Astrocyte (in vitro differentiated cells and primary cell): Measurements from ENCODE around the gene DDX27. TPM values are rescaled to one million over a fixed set of nuclear protein-coding genes. Genes with fewer than 3 reads are reported as not detected.
"Not testable (repeated sequence)": the region's sequence is repeated elsewhere in the genome, so short reads cannot be mapped to it uniquely, and the experiment has no call there.

Experiments
- DNase-seq: peaks from one replicate; pipeline ENCODE4 v3.0.0-alpha.2; 2010; ENCODE audit warnings: low read depth
- FAIRE-seq: peaks from 2 replicates; lab custom pipeline; 2011; peaks lifted over from hg19 to GRCh38; lab: Jason Lieb, UNC
- H2AFZ ChIP-seq: 2 replicates; pipeline ENCODE4 v1.6.0; 2012; ENCODE audit warnings: low read depth, low read length, inconsistent platforms
- H3K27ac ChIP-seq: 2 replicates; pipeline ENCODE4 v1.5.1; 2011; ENCODE audit warnings: low read depth, low read length, inconsistent platforms
- H3K27me3 ChIP-seq: 2 replicates; pipeline ENCODE4 v1.6.0; 2011; ENCODE audit warnings: low read length, inconsistent platforms; ENCODE audit not compliant: insufficient read depth
- H3K36me3 ChIP-seq: 2 replicates; pipeline ENCODE4 v1.5.1; 2011; ENCODE audit warnings: low read length, inconsistent platforms; ENCODE audit not compliant: insufficient read depth
- H3K4me1 ChIP-seq: 2 replicates; pipeline ENCODE4 v1.5.1; 2011; ENCODE audit warnings: low read length, inconsistent platforms; ENCODE audit not compliant: insufficient read depth
- H3K4me2 ChIP-seq: 2 replicates; pipeline ENCODE4 v1.6.0; 2012; ENCODE audit warnings: low read length, inconsistent platforms
- H3K4me3 ChIP-seq: 2 replicates; pipeline ENCODE4 v1.5.1; 2011; ENCODE audit warnings: low read depth, mild to moderate bottlenecking, low read length, inconsistent platforms; ENCODE audit not compliant: insufficient read depth
- H3K79me2 ChIP-seq: 2 replicates; pipeline ENCODE4 v1.6.0; 2012; ENCODE audit warnings: mild to moderate bottlenecking, low read length, inconsistent platforms; ENCODE audit not compliant: insufficient read depth
- H3K9ac ChIP-seq: 2 replicates; pipeline ENCODE4 v1.6.0; 2012; ENCODE audit warnings: mild to moderate bottlenecking, low read length, inconsistent platforms
- H3K9me3 ChIP-seq: 2 replicates; pipeline ENCODE4 v1.5.1; 2012; ENCODE audit warnings: low read depth, mild to moderate bottlenecking, low read length, inconsistent platforms; ENCODE audit not compliant: insufficient read depth
- H4K20me1 ChIP-seq: 2 replicates; pipeline ENCODE4 v1.6.0; 2012; ENCODE audit warnings: low read length, inconsistent platforms; ENCODE audit not compliant: insufficient read depth
- H3K27ac Mint-ChIP-seq: one replicate; pipeline ENCODE4 v1.8.0; 2021; ENCODE audit warnings: mild to moderate bottlenecking, mixed read lengths; ENCODE audit not compliant: unreplicated experiment
- H3K27me3 Mint-ChIP-seq: one replicate; pipeline ENCODE4 v1.8.0; 2021; ENCODE audit warnings: low read depth, mixed read lengths; ENCODE audit not compliant: unreplicated experiment
- H3K36me3 Mint-ChIP-seq: one replicate; pipeline ENCODE4 v1.8.0; 2021; ENCODE audit warnings: low read depth, mixed read lengths; ENCODE audit not compliant: unreplicated experiment
- H3K4me1 Mint-ChIP-seq: one replicate; pipeline ENCODE4 v1.8.0; 2021; ENCODE audit warnings: low read depth, mixed read lengths; ENCODE audit not compliant: unreplicated experiment
- H3K4me3 Mint-ChIP-seq: one replicate; pipeline ENCODE4 v1.8.0; 2021; ENCODE audit warnings: mild to moderate bottlenecking, moderate library complexity, mixed read lengths; ENCODE audit not compliant: unreplicated experiment
- H3K9me3 Mint-ChIP-seq: one replicate; pipeline ENCODE4 v1.8.0; 2021; ENCODE audit warnings: mild to moderate bottlenecking, mixed read lengths; ENCODE audit not compliant: unreplicated experiment
- EZH2 ChIP-seq: IDR thresholded peaks from 2 replicates; pipeline ENCODE4 v1.6.1; 2012; ENCODE audit warnings: mild to moderate bottlenecking, low read length, inconsistent platforms; ENCODE audit not compliant: insufficient read depth
- total RNA-seq: library from RNA; stranded (reverse); gene quantifications from 2 replicates; pipeline ENCODE4 v1.2.1, GENCODE V29; 2021
- TF ChIP-seq, protein P1 (sequence below): IDR thresholded peaks from 2 replicates; pipeline ENCODE4 v1.5.1; 2011; ENCODE audit warnings: low read depth, mild to moderate bottlenecking, inconsistent platforms, low read length, moderate library complexity; ENCODE audit not compliant: insufficient read depth

DDX27 gene
- total RNA-seq, 1 donor from 2014 or later, result 38.3 TPM

DNA sequence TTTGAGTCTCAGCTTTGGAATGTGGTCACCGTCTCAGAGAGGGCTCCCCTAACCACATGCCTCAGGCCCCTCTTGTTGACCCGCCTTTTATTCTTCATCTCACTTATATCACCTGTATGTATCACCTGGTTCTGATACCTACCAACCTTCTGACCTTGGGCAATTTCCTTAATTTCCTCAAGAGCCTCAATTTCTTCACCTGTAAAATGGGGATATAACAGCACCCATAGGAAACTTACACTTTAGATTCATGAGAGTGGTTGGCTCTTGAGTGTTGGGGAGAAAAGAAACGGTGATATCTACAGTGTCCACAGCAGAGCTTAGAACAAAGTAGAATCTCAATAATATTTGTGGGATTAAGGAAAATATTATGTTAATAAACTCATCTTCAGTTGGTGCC lies 4.0 kb upstream of the DDX27 start:
- Histone ChIP-seq H3K27ac (no peak overlapping the region), H3K4me3 (no peak overlapping the region), H3K4me2 (no peak overlapping the region), H3K9me3 (peaks cover 2% of the 10 kb centered on the region), H3K36me3 (no peaks in the 10 kb centered on the region), H3K79me2 (peaks cover 10% of the 10 kb centered on the region), H3K9ac (no peak overlapping the region), H2AFZ (no peak overlapping the region), H3K27me3 (peaks cover 2% of the 10 kb centered on the region), H4K20me1 (peaks cover 4% of the 10 kb centered on the region), H3K4me1 (peaks cover 8% of the 10 kb centered on the region)
- Mint-ChIP-seq H3K4me3 (no peak overlapping the region), H3K27me3 (no peaks in the 10 kb centered on the region), H3K27ac (no peak overlapping the region), H3K9me3 (peaks cover 9% of the 10 kb centered on the region), H3K36me3 (no peaks in the 10 kb centered on the region), H3K4me1 (peaks cover 6% of the 10 kb centered on the region)
- DNase-seq (no peak), FAIRE-seq (no peak)
- TF ChIP-seq, protein P1, sequence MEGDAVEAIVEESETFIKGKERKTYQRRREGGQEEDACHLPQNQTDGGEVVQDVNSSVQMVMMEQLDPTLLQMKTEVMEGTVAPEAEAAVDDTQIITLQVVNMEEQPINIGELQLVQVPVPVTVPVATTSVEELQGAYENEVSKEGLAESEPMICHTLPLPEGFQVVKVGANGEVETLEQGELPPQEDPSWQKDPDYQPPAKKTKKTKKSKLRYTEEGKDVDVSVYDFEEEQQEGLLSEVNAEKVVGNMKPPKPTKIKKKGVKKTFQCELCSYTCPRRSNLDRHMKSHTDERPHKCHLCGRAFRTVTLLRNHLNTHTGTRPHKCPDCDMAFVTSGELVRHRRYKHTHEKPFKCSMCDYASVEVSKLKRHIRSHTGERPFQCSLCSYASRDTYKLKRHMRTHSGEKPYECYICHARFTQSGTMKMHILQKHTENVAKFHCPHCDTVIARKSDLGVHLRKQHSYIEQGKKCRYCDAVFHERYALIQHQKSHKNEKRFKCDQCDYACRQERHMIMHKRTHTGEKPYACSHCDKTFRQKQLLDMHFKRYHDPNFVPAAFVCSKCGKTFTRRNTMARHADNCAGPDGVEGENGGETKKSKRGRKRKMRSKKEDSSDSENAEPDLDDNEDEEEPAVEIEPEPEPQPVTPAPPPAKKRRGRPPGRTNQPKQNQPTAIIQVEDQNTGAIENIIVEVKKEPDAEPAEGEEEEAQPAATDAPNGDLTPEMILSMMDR, result no peak
- TF ChIP-seq EZH2, result no peak

DNA sequence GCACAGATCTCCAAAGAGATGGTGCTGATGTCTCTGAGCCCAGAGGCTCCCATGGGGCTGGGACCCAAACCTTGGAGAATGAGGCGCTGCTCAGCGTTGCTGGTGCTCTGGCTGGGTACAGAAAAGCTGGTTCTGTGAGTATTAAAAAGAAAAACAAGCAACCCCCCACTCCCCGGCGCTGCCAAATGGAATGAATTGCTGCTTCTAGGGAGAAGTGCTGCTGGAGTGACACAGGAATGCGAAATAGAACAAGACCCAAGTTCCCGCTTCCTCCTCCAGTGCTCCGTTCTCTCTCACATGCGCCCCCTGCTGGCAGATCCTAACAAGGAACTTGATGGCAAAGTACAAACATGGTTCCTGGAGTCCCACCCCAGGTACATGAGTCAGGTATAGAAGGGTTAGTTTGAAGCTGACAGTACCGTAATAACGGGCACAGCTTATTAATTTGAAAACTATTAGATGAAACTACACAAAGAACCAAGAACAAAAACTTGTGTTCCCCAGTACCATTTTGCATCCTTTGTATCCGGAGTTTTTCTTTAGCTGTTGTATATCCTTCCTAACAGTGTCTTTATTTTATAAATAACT lies 2.1 kb upstream of the DDX27 start:
- Mint-ChIP-seq H3K27me3 (no peaks in the 10 kb centered on the region), H3K36me3 (peaks cover 5% of the 10 kb centered on the region), H3K27ac (peak overlapping the region; percentile 41), H3K4me1 (peaks cover 18% of the 10 kb centered on the region), H3K4me3 (no peak overlapping the region), H3K9me3 (no peaks in the 10 kb centered on the region)
- no peaks in the 10 kb centered on the region for H3K9me3 ChIP-seq
- DNase-seq, result peak; percentile 70
- no peak overlapping the region for H3K27ac ChIP-seq
- H3K9ac ChIP-seq, result no peak overlapping the region
- H2AFZ ChIP-seq, result peak overlapping the region; percentile 64
- H3K4me2 ChIP-seq, result peak overlapping the region; percentile 79
- H3K4me1 ChIP-seq, result peaks cover 12% of the 10 kb centered on the region
- peaks cover 9% of the 10 kb centered on the region for H4K20me1 ChIP-seq
- no peak for FAIRE-seq
- no peak overlapping the region for H3K4me3 ChIP-seq
- no peaks in the 10 kb centered on the region for H3K36me3 ChIP-seq
- no peak for TF ChIP-seq EZH2
- TF ChIP-seq, protein P1, result peak; percentile 86
- H3K79me2 ChIP-seq, result peaks cover 21% of the 10 kb centered on the region
- H3K27me3 ChIP-seq, result peaks cover 2% of the 10 kb centered on the region

- H2AFZ ChIP-seq, H3K9me3 ChIP-seq, H3K36me3 ChIP-seq, DNase-seq, H4K20me1 ChIP-seq, H3K27me3 Mint-ChIP-seq, FAIRE-seq, H3K9me3 Mint-ChIP-seq, H3K36me3 Mint-ChIP-seq, H3K27me3 ChIP-seq: not testable (repeated sequence)
- Histone ChIP-seq H3K4me3 (peak overlapping the region; percentile 97), H3K4me1 (peaks cover 12% of the 10 kb centered on the region), H3K79me2 (peaks cover 21% of the 10 kb centered on the region), H3K27ac (peak overlapping the region; percentile 73), H3K9ac (peak overlapping the region; percentile 92), H3K4me2 (peak overlapping the region; percentile 92)
- Mint-ChIP-seq H3K4me3 (peak overlapping the region; percentile 98), H3K27ac (peak overlapping the region; percentile 99), H3K4me1 (peaks cover 18% of the 10 kb centered on the region)
Observed at GRCh38 chr20:49218739-49219090, 501 bp upstream of the DDX27 start.
